ENCODE measurements around the gene MPEG1.

GRCh38 chr11:59175091-59175501, 37.6 kb downstream of the MPEG1 start:
- TF ChIP-seq POLR2A (IDR thresholded peaks at IDR 0.05; ENCODE audit: low read length) (no peak), GATA1 (IDR thresholded peaks at IDR 0.05; ENCODE audit: low read depth, low read length) (no peak)
